Astrocyte (in vitro differentiated cells and primary cell): ENCODE measurements around the gene MYOD1. TPM values are rescaled to one million over a fixed set of nuclear protein-coding genes. Genes with fewer than 3 reads are reported as not detected.

Experiments
- DNase-seq: peaks from one replicate; pipeline ENCODE4 v3.0.0-alpha.2; 2010; ENCODE audit warnings: low read depth
- FAIRE-seq: peaks from 2 replicates; lab custom pipeline; 2011; peaks lifted over from hg19 to GRCh38; lab: Jason Lieb, UNC
- H2AFZ ChIP-seq: 2 replicates; pipeline ENCODE4 v1.6.0; 2012; ENCODE audit warnings: low read depth, low read length, inconsistent platforms
- H3K27ac ChIP-seq: 2 replicates; pipeline ENCODE4 v1.5.1; 2011; ENCODE audit warnings: low read depth, low read length, inconsistent platforms
- H3K27me3 ChIP-seq: 2 replicates; pipeline ENCODE4 v1.6.0; 2011; ENCODE audit warnings: low read length, inconsistent platforms; ENCODE audit not compliant: insufficient read depth
- H3K36me3 ChIP-seq: 2 replicates; pipeline ENCODE4 v1.5.1; 2011; ENCODE audit warnings: low read length, inconsistent platforms; ENCODE audit not compliant: insufficient read depth
- H3K4me1 ChIP-seq: 2 replicates; pipeline ENCODE4 v1.5.1; 2011; ENCODE audit warnings: low read length, inconsistent platforms; ENCODE audit not compliant: insufficient read depth
- H3K4me2 ChIP-seq: 2 replicates; pipeline ENCODE4 v1.6.0; 2012; ENCODE audit warnings: low read length, inconsistent platforms
- H3K4me3 ChIP-seq: 2 replicates; pipeline ENCODE4 v1.5.1; 2011; ENCODE audit warnings: low read depth, mild to moderate bottlenecking, low read length, inconsistent platforms; ENCODE audit not compliant: insufficient read depth
- H3K79me2 ChIP-seq: 2 replicates; pipeline ENCODE4 v1.6.0; 2012; ENCODE audit warnings: mild to moderate bottlenecking, low read length, inconsistent platforms; ENCODE audit not compliant: insufficient read depth
- H3K9ac ChIP-seq: 2 replicates; pipeline ENCODE4 v1.6.0; 2012; ENCODE audit warnings: mild to moderate bottlenecking, low read length, inconsistent platforms
- H3K9me3 ChIP-seq: 2 replicates; pipeline ENCODE4 v1.5.1; 2012; ENCODE audit warnings: low read depth, mild to moderate bottlenecking, low read length, inconsistent platforms; ENCODE audit not compliant: insufficient read depth
- H4K20me1 ChIP-seq: 2 replicates; pipeline ENCODE4 v1.6.0; 2012; ENCODE audit warnings: low read length, inconsistent platforms; ENCODE audit not compliant: insufficient read depth
- H3K27ac Mint-ChIP-seq: one replicate; pipeline ENCODE4 v1.8.0; 2021; ENCODE audit warnings: mild to moderate bottlenecking, mixed read lengths; ENCODE audit not compliant: unreplicated experiment
- H3K27me3 Mint-ChIP-seq: one replicate; pipeline ENCODE4 v1.8.0; 2021; ENCODE audit warnings: low read depth, mixed read lengths; ENCODE audit not compliant: unreplicated experiment
- H3K36me3 Mint-ChIP-seq: one replicate; pipeline ENCODE4 v1.8.0; 2021; ENCODE audit warnings: low read depth, mixed read lengths; ENCODE audit not compliant: unreplicated experiment
- H3K4me1 Mint-ChIP-seq: one replicate; pipeline ENCODE4 v1.8.0; 2021; ENCODE audit warnings: low read depth, mixed read lengths; ENCODE audit not compliant: unreplicated experiment
- H3K4me3 Mint-ChIP-seq: one replicate; pipeline ENCODE4 v1.8.0; 2021; ENCODE audit warnings: mild to moderate bottlenecking, moderate library complexity, mixed read lengths; ENCODE audit not compliant: unreplicated experiment
- H3K9me3 Mint-ChIP-seq: one replicate; pipeline ENCODE4 v1.8.0; 2021; ENCODE audit warnings: mild to moderate bottlenecking, mixed read lengths; ENCODE audit not compliant: unreplicated experiment
- EZH2 ChIP-seq: IDR thresholded peaks from 2 replicates; pipeline ENCODE4 v1.6.1; 2012; ENCODE audit warnings: mild to moderate bottlenecking, low read length, inconsistent platforms; ENCODE audit not compliant: insufficient read depth
- total RNA-seq: library from RNA; stranded (reverse); gene quantifications from 2 replicates; pipeline ENCODE4 v1.2.1, GENCODE V29; 2021
- TF ChIP-seq, protein P1 (sequence below): IDR thresholded peaks from 2 replicates; pipeline ENCODE4 v1.5.1; 2011; ENCODE audit warnings: low read depth, mild to moderate bottlenecking, inconsistent platforms, low read length, moderate library complexity; ENCODE audit not compliant: insufficient read depth

The MYOD1 gene
- total RNA-seq, 1 donor from 2014 or later: not detected

DNA sequence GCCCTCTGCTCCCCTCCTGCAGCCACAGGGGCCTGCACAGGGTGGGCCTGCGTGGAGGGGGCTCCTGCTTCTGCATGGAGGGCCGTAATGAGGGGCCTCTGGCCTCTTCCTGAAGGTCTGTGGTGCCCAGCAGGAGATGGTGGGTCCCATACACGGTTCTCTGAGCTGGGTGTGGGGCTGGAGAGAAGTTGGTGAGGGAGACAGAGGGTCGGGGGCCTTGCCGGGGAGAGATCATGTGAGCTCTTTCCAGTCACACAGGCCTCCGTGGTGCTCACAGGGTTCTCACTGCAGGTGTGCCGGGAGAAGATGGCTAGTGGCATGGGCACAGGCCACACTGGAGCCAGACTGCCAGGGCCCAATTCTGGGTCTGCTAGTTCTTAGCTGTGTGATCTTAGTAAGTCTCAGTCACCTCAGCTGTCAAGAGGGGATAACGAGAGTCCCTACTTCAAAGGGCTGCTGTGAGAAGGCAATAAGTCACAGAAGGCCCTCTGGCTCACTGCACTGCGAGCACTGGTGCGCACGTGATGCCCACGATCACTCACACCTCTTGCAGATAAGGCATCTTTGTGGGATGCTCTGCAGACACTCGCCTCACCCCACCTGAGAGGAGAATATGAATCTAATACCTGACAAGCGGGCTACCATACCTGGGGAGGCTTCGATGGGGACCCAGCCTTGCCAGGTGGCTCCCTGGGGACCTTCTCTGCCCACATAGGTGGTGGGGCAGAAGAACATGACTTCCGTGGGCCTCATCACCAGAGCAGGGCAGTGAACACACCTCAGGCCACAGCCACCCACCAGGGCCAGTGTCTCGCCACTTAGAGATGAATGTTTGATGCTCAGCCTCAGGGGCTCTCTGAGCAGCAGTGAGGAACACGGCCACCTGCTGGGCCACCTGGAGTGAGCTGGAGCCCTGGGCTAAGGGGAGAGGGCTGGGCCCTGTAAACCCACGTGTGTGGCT lies 29.7 kb downstream of the MYOD1 start:
- H3K27ac Mint-ChIP-seq: no peak overlapping the region
- DNase-seq (no peak), FAIRE-seq (no peak)
- Histone ChIP-seq H3K4me3 (no peak overlapping the region), H2AFZ (no peak overlapping the region), H3K9me3 (no peaks in the 10 kb centered on the region), H3K4me2 (no peak overlapping the region), H3K9ac (no peak overlapping the region), H3K4me1 (peaks cover 3% of the 10 kb centered on the region), H3K27me3 (peaks cover 3% of the 10 kb centered on the region), H3K27ac (no peak overlapping the region), H4K20me1 (no peaks in the 10 kb centered on the region), H3K79me2 (no peaks in the 10 kb centered on the region), H3K36me3 (no peaks in the 10 kb centered on the region)
- H3K27me3 Mint-ChIP-seq: peaks cover 61% of the 10 kb centered on the region
- no peaks in the 10 kb centered on the region for H3K36me3 Mint-ChIP-seq
- H3K4me1 Mint-ChIP-seq: peaks cover 2% of the 10 kb centered on the region
- TF ChIP-seq, protein P1, sequence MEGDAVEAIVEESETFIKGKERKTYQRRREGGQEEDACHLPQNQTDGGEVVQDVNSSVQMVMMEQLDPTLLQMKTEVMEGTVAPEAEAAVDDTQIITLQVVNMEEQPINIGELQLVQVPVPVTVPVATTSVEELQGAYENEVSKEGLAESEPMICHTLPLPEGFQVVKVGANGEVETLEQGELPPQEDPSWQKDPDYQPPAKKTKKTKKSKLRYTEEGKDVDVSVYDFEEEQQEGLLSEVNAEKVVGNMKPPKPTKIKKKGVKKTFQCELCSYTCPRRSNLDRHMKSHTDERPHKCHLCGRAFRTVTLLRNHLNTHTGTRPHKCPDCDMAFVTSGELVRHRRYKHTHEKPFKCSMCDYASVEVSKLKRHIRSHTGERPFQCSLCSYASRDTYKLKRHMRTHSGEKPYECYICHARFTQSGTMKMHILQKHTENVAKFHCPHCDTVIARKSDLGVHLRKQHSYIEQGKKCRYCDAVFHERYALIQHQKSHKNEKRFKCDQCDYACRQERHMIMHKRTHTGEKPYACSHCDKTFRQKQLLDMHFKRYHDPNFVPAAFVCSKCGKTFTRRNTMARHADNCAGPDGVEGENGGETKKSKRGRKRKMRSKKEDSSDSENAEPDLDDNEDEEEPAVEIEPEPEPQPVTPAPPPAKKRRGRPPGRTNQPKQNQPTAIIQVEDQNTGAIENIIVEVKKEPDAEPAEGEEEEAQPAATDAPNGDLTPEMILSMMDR: no peak
- no peak for TF ChIP-seq EZH2
- no peak overlapping the region for H3K4me3 Mint-ChIP-seq
- H3K9me3 Mint-ChIP-seq: no peaks in the 10 kb centered on the region

DNA sequence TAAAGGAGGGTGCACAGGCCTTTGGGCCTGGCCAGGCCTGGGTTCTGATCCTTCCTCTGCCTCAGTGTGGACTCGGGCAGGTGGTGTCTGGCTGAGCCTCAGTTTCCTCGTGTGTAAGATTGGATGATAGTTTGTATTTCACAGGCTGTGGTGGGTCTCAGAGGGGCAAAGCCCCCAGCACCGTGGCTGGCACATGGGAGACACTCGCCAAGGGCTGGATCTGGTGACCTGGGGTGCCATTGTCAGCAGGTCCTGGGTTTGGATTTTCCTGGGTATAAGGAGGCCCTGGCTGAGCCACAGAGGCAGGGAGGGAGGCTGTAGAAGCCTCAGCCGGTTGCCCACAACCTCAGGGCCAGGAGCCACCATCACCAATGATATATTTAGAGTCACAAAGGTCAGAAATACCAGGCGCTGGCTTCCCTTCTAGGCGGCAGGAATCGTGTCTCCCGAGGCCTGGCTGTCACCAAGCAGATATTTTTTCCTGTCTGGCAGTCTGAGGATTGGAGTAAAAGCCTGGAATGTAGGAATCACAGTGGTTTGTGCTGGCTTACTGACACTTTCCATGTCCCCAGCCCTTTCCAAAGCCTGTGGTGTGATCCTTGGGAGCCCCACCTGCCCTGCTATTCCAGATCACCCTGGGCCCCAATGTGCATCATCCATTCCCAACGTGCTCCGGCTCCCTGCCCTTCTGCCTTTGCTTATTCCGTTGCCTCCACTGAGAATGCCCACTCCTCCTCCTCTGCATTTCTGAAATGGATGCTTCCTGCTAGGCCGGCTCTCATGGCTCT lies 30.8 kb downstream of the MYOD1 start:
- peaks cover 7% of the 10 kb centered on the region for H3K27me3 ChIP-seq
- peaks cover 2% of the 10 kb centered on the region for H3K9me3 Mint-ChIP-seq
- H3K27ac ChIP-seq: no peak overlapping the region
- H3K4me3 ChIP-seq: no peak overlapping the region
- H3K36me3 Mint-ChIP-seq: no peaks in the 10 kb centered on the region
- H3K4me1 Mint-ChIP-seq: no peaks in the 10 kb centered on the region
- H3K4me2 ChIP-seq: no peak overlapping the region
- H3K4me3 Mint-ChIP-seq: no peak overlapping the region
- no peak overlapping the region for H3K27ac Mint-ChIP-seq
- H3K9ac ChIP-seq: no peak overlapping the region
- no peaks in the 10 kb centered on the region for H3K9me3 ChIP-seq
- H3K79me2 ChIP-seq: no peaks in the 10 kb centered on the region
- TF ChIP-seq, protein P1: no peak
- no peak for TF ChIP-seq EZH2
- H3K36me3 ChIP-seq: no peaks in the 10 kb centered on the region
- peaks cover 72% of the 10 kb centered on the region for H3K27me3 Mint-ChIP-seq
- FAIRE-seq: no peak
- H2AFZ ChIP-seq: no peak overlapping the region
- H3K4me1 ChIP-seq: no peaks in the 10 kb centered on the region
- H4K20me1 ChIP-seq: no peaks in the 10 kb centered on the region
- no peak for DNase-seq
